ENCODE data around the gene ELAVL1. TPM values are rescaled to one million over a fixed set of nuclear protein-coding genes. Genes with fewer than 3 reads are reported as not detected.

Gene ELAVL1
- total and polyA plus RNA-seq, 9 of the 15 experiments (the other 6 are each of a cell fraction or from before 2014, with no cell fraction given) = 4.3 to 172 (median 69.2) TPM

DNA sequence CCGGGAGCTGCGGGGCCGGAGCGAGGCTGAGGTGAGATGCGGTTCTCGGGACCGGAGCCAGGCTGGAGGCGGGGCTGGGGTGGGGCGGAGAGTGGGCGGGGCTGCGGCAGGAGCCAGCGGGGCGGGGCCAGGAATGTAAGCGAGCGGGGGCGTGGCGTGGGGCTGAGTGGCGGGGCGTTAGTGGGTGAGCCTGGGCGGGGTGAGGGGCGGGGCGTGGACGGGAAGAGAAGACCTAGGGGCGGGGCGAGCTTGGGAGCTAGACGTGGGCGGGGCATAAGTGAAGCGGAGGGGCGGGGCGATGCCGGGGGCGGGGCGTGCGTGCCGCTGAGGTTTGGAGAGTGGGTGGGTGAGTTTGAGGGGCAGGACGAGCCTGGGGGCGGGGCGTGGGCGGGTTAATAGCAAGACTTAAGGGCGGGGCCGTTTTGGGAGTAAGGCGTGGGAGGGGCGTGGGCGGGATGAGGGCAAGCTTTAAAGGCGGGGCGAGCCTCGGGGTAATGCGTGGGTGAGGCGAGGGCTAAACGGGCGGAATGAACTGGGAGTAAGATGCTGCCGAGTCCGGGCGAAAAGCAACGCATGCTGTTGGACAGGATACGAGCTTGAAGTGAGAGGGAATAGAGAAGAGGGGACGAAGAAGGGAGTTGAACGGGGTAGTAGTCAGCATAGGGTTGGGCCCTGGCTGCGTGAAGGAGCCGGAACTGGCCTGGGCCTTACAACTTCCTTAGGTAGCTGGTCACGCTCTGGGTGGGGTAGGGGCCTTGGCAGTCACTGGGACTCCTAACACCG is 84.7 kb downstream of the ELAVL1 start (continued):
- TF ChIP-seq KDM5B (IDR thresholded peaks at IDR 0.05; ENCODE audit: insufficient replicate concordance, low read depth, low read length) (peak; percentile 31), POLR2AphosphoS2 (IDR thresholded peaks at IDR 0.05; ENCODE audit: low read length) (peak; percentile 40; the same call in 1 of the 2 replicates), MXI1 (IDR thresholded peaks at IDR 0.05; ENCODE audit: low read depth, low read length) (no peak; the same call in 1 of the 2 replicates), ZNF12 (CRISPR knock-in tag; IDR thresholded peaks at IDR 0.05) (peak; percentile 79; the same call in 1 of the 2 replicates), FOXP1 (CRISPR knock-in tag; IDR thresholded peaks at IDR 0.05) (peak; percentile 84), HBP1 (CRISPR knock-in tag; IDR thresholded peaks at IDR 0.05) (peak; percentile 71; the same call in 1 of the 2 replicates), CCNT2 (IDR thresholded peaks at IDR 0.05; ENCODE audit: borderline replicate concordance, extremely low read depth, insufficient read length, low read depth, low read length) (peak; percentile 1), CBFA2T3 (IDR thresholded peaks at IDR 0.05) (no peak), RNF2 (IDR thresholded peaks at IDR 0.05) (peak; percentile 14; the same call in 1 of the 2 replicates), SP1 (CRISPR knock-in tag; IDR thresholded peaks at IDR 0.05) (peak; percentile 84; the same call in 1 of the 2 replicates), CREM (IDR thresholded peaks at IDR 0.05; ENCODE audit: low read depth) (peak; percentile 38), E2F1 (CRISPR knock-in tag; IDR thresholded peaks at IDR 0.05) (0 out of 2 replicates have a peak, but pooled peaks have one; percentile 66), PCBP1 (IDR thresholded peaks at IDR 0.05; ENCODE audit: low read depth, low read length, poor library complexity, severe bottlenecking) (peak; percentile 0)
- TF ChIP-seq, protein P1, sequence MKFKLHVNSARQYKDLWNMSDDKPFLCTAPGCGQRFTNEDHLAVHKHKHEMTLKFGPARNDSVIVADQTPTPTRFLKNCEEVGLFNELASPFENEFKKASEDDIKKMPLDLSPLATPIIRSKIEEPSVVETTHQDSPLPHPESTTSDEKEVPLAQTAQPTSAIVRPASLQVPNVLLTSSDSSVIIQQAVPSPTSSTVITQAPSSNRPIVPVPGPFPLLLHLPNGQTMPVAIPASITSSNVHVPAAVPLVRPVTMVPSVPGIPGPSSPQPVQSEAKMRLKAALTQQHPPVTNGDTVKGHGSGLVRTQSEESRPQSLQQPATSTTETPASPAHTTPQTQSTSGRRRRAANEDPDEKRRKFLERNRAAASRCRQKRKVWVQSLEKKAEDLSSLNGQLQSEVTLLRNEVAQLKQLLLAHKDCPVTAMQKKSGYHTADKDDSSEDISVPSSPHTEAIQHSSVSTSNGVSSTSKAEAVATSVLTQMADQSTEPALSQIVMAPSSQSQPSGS (CRISPR knock-in tag; IDR thresholded peaks at IDR 0.05) = no peak
- TF ChIP-seq, protein P2, sequence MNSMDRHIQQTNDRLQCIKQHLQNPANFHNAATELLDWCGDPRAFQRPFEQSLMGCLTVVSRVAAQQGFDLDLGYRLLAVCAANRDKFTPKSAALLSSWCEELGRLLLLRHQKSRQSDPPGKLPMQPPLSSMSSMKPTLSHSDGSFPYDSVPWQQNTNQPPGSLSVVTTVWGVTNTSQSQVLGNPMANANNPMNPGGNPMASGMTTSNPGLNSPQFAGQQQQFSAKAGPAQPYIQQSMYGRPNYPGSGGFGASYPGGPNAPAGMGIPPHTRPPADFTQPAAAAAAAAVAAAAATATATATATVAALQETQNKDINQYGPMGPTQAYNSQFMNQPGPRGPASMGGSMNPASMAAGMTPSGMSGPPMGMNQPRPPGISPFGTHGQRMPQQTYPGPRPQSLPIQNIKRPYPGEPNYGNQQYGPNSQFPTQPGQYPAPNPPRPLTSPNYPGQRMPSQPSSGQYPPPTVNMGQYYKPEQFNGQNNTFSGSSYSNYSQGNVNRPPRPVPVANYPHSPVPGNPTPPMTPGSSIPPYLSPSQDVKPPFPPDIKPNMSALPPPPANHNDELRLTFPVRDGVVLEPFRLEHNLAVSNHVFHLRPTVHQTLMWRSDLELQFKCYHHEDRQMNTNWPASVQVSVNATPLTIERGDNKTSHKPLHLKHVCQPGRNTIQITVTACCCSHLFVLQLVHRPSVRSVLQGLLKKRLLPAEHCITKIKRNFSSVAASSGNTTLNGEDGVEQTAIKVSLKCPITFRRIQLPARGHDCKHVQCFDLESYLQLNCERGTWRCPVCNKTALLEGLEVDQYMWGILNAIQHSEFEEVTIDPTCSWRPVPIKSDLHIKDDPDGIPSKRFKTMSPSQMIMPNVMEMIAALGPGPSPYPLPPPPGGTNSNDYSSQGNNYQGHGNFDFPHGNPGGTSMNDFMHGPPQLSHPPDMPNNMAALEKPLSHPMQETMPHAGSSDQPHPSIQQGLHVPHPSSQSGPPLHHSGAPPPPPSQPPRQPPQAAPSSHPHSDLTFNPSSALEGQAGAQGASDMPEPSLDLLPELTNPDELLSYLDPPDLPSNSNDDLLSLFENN (IDR thresholded peaks at IDR 0.05; ENCODE audit: low read depth in 2 of 2, low read length in 2 of 2) = 0 out of 4 replicates have a peak, but pooled peaks of 1 of the 2 experiments have one; percentile 31
